ENCODE results near the gene PSMB4. TPM values are rescaled to one million over a fixed set of nuclear protein-coding genes. Genes with fewer than 3 reads are reported as not detected.

The PSMB4 gene
- total RNA-seq, 1 experiment from 2014 or later: 413 TPM

GRCh38 chr1:151361883-151362282 is 37.5 kb upstream of the PSMB4 start:
- H4K8ac ChIP-seq (replicated peaks; ENCODE audit: insufficient read length, low read depth, low read length): no peak overlapping the region
- H2AFZ ChIP-seq (ENCODE audit: low read length): no peak overlapping the region
- no peak overlapping the region for H2BK120ac ChIP-seq (ENCODE audit: low read depth, low read length, poor library complexity, severe bottlenecking)
- no peaks in the 10 kb centered on the region for H3K23me2 ChIP-seq (ENCODE audit: insufficient read length, low read depth, low read length, poor library complexity, severe bottlenecking)
- H2AK5ac ChIP-seq (ENCODE audit: insufficient read length, low read length): no peak overlapping the region
- H3K36me3 Mint-ChIP-seq (ENCODE audit: insufficient read depth in 1 of 3, low read depth in 3 of 3): peaks cover 25 to 40% (median 36%) of the 10 kb centered on the region in 3 experiments
- H3K9ac ChIP-seq (ENCODE audit: extremely low read depth, insufficient read length, low read length): no peak overlapping the region
- H3K18ac ChIP-seq (ENCODE audit: insufficient read length, low read depth, low read length): no peak overlapping the region
- H3K9me3 ChIP-seq (ENCODE audit: control insufficient read depth, low read depth, low read length): no peaks in the 10 kb centered on the region
- H2BK5ac ChIP-seq (ENCODE audit: insufficient read length, low read length): no peak overlapping the region
- no peak overlapping the region for H3K4ac ChIP-seq (ENCODE audit: low read depth, low read length)
- H3K27me3 Mint-ChIP-seq (ENCODE audit: low read depth): no peaks in the 10 kb centered on the region; the same call in 1 of the 2 replicates
- TF ChIP-seq, protein P1, sequence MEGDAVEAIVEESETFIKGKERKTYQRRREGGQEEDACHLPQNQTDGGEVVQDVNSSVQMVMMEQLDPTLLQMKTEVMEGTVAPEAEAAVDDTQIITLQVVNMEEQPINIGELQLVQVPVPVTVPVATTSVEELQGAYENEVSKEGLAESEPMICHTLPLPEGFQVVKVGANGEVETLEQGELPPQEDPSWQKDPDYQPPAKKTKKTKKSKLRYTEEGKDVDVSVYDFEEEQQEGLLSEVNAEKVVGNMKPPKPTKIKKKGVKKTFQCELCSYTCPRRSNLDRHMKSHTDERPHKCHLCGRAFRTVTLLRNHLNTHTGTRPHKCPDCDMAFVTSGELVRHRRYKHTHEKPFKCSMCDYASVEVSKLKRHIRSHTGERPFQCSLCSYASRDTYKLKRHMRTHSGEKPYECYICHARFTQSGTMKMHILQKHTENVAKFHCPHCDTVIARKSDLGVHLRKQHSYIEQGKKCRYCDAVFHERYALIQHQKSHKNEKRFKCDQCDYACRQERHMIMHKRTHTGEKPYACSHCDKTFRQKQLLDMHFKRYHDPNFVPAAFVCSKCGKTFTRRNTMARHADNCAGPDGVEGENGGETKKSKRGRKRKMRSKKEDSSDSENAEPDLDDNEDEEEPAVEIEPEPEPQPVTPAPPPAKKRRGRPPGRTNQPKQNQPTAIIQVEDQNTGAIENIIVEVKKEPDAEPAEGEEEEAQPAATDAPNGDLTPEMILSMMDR (conservative IDR thresholded peaks at IDR 0.05): no peak
- no peaks in the 10 kb centered on the region for H4K20me1 ChIP-seq (ENCODE audit: control insufficient read depth, insufficient read depth, insufficient read length)
- H4K5ac ChIP-seq (ENCODE audit: insufficient read length, low read depth, low read length): no peak overlapping the region
- no peak overlapping the region for H3K14ac ChIP-seq (ENCODE audit: insufficient read depth, low read length)
- no peaks in the 10 kb centered on the region for H3K4me1 ChIP-seq (ENCODE audit: insufficient read depth, low read length)
- no peak overlapping the region for H2BK15ac ChIP-seq (ENCODE audit: low read depth, low read length)
- H3K4me1 Mint-ChIP-seq: no peaks in the 10 kb centered on the region
- H3K79me2 ChIP-seq (ENCODE audit: insufficient read depth, low read length): no peaks in the 10 kb centered on the region
- DNase-seq: no peak
- H3K4me3 Mint-ChIP-seq: no peak overlapping the region
- H2BK20ac ChIP-seq (ENCODE audit: low read depth, low read length, poor library complexity, severe bottlenecking): no peak overlapping the region
- H3K27me3 ChIP-seq (ENCODE audit: insufficient read depth, low read length): no peaks in the 10 kb centered on the region
- H3K4me2 ChIP-seq (ENCODE audit: insufficient read depth, insufficient read length, low read length): no peak overlapping the region
- H3K56ac ChIP-seq (ENCODE audit: insufficient read length, low read depth, low read length): no peak overlapping the region
- H3K27ac Mint-ChIP-seq: no peak overlapping the region
- no peak overlapping the region for H2BK12ac ChIP-seq (ENCODE audit: insufficient read length, low read depth, low read length)
- no peak overlapping the region for H3T11ph ChIP-seq (ENCODE audit: low read length)
- H3K27ac ChIP-seq (ENCODE audit: insufficient read length, low read depth, low read length): no peak overlapping the region
- H3K9me3 Mint-ChIP-seq: peaks cover 29 to 30% of the 10 kb centered on the region in 2 experiments
- no peak overlapping the region for H4K91ac ChIP-seq (ENCODE audit: insufficient read length, low read depth, low read length)
- H3K79me1 ChIP-seq (ENCODE audit: insufficient read depth, low read depth, low read length, poor library complexity, severe bottlenecking): no peaks in the 10 kb centered on the region
- no peak overlapping the region for H3K23ac ChIP-seq (ENCODE audit: insufficient read length, low read depth, low read length)
